Measurements from ENCODE around the gene SMARCAL1. TPM values are rescaled to one million over a fixed set of nuclear protein-coding genes. Genes with fewer than 3 reads are reported as not detected.

The SMARCAL1 gene
- total RNA-seq, 1 experiment from 2014 or later: 24.1 TPM

DNA sequence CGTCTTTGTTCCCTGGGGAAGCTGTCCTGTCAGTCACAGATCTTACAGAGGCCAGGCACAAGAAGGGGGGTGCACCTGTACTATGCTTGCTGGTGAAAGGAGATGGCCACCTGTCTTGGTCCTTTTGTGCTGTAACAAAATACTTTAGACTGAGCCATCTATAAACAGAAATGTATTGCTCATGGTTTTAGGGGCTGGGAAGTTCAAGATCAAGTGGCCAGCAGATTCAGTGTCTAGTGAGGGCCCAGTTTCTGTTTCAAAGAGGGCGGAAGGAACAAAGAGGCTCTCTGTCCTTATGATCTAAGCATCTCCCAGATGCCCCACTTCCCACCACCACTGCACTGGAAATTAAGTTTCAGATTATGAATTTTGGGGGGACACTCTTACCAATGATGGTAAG lies 50.9 kb downstream of the SMARCAL1 start:
- no peaks in the 10 kb centered on the region for H3K36me3 ChIP-seq (ENCODE audit: control insufficient read depth, insufficient read depth, low read length)
- POLR2A ChIA-PET: no interaction called here
- no peak overlapping the region for H3K4me3 ChIP-seq (ENCODE audit: low read depth, low read length)
- Mint-ChIP-seq H3K27me3 (ENCODE audit: insufficient read depth, unreplicated experiment) (no peaks in the 10 kb centered on the region), H3K4me3 (ENCODE audit: unreplicated experiment) (no peak overlapping the region), H3K27ac (ENCODE audit: unreplicated experiment) (no peak overlapping the region), H3K9me3 (ENCODE audit: unreplicated experiment) (no peaks in the 10 kb centered on the region), H3K4me1 (ENCODE audit: low read depth, unreplicated experiment) (no peaks in the 10 kb centered on the region), H3K36me3 (ENCODE audit: insufficient read depth, unreplicated experiment) (no peaks in the 10 kb centered on the region)
- CTCF ChIA-PET: no interaction called here
- TF ChIP-seq, protein P1, sequence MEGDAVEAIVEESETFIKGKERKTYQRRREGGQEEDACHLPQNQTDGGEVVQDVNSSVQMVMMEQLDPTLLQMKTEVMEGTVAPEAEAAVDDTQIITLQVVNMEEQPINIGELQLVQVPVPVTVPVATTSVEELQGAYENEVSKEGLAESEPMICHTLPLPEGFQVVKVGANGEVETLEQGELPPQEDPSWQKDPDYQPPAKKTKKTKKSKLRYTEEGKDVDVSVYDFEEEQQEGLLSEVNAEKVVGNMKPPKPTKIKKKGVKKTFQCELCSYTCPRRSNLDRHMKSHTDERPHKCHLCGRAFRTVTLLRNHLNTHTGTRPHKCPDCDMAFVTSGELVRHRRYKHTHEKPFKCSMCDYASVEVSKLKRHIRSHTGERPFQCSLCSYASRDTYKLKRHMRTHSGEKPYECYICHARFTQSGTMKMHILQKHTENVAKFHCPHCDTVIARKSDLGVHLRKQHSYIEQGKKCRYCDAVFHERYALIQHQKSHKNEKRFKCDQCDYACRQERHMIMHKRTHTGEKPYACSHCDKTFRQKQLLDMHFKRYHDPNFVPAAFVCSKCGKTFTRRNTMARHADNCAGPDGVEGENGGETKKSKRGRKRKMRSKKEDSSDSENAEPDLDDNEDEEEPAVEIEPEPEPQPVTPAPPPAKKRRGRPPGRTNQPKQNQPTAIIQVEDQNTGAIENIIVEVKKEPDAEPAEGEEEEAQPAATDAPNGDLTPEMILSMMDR (IDR thresholded peaks at IDR 0.05; ENCODE audit: insufficient read depth in 1 of 2, low read depth in 1 of 2, low read length in 1 of 2, severe bottlenecking in 1 of 2, unreplicated experiment in 1 of 2): no peak
- no peaks in the 10 kb centered on the region for H3K27me3 ChIP-seq (replicated peaks; ENCODE audit: control insufficient read depth, insufficient read depth, low read length)
- BruUV-seq (replicated peaks): no TSS peak
- intact Hi-C loops (cut with micrococcal nuclease; ENCODE audit: unreplicated experiment): no loop called here
- DNase-seq: no peak
- no peaks in the 10 kb centered on the region for H3K9me3 ChIP-seq
- no peaks in the 10 kb centered on the region for H3K4me1 ChIP-seq

- CTCF ChIA-PET: no interaction called here
- Mint-ChIP-seq H3K36me3 (ENCODE audit: insufficient read depth, unreplicated experiment) (no peaks in the 10 kb centered on the region), H3K27me3 (ENCODE audit: insufficient read depth, unreplicated experiment) (no peaks in the 10 kb centered on the region), H3K4me1 (ENCODE audit: low read depth, unreplicated experiment) (no peaks in the 10 kb centered on the region), H3K4me3 (ENCODE audit: unreplicated experiment) (no peak overlapping the region), H3K27ac (ENCODE audit: unreplicated experiment) (no peak overlapping the region), H3K9me3 (ENCODE audit: unreplicated experiment) (no peaks in the 10 kb centered on the region)
- Histone ChIP-seq H3K36me3 (ENCODE audit: control insufficient read depth, insufficient read depth, low read length) (no peaks in the 10 kb centered on the region), H3K4me1 (no peaks in the 10 kb centered on the region), H3K27me3 (replicated peaks; ENCODE audit: control insufficient read depth, insufficient read depth, low read length) (no peaks in the 10 kb centered on the region), H3K4me3 (ENCODE audit: low read depth, low read length) (no peak overlapping the region), H3K9me3 (no peaks in the 10 kb centered on the region)
- TF ChIP-seq, protein P1 (IDR thresholded peaks at IDR 0.05; ENCODE audit: insufficient read depth in 1 of 2, low read depth in 1 of 2, low read length in 1 of 2, severe bottlenecking in 1 of 2, unreplicated experiment in 1 of 2): no peak
- intact Hi-C loops (cut with micrococcal nuclease; ENCODE audit: unreplicated experiment): no loop called here
- POLR2A ChIA-PET: no interaction called here
- no TSS peak for BruUV-seq (replicated peaks)
- DNase-seq: no peak
Measured at GRCh38 chr2:216464104-216464720, 51.9 kb downstream of the SMARCAL1 start.

DNA sequence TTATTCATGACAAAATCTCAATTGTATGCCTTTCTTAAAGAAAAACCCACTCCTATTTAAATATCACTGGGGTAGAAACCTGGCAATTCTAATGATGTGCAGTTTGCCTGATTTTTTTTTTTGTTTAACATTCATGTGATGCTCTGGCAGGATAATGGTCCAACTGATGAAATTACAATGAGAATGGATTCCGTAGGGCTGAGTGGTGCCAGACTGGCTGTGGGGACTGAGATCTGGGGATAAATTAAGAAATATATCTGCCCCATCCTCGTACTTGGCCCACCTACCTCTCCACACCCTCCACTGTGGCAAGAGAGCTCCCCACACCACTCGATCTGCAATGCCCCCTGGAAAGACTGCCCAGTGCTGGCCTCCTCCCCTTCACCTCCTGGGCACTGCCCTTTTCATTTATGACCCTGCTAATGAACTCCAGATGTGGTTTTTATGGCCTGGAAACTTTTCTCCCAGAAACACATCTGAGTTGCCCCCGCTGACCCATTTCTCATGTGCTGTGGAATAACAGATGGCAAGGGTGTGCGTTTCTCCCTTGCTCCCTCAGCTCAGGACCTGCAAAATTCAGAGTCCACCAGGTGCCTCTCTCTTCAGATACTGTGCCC lies 53.4 kb downstream of the SMARCAL1 start:
- no peaks in the 10 kb centered on the region for H3K9me3 Mint-ChIP-seq (ENCODE audit: unreplicated experiment)
- intact Hi-C loops (cut with micrococcal nuclease; ENCODE audit: unreplicated experiment): no loop called here
- Histone ChIP-seq H3K36me3 (ENCODE audit: control insufficient read depth, insufficient read depth, low read length) (no peaks in the 10 kb centered on the region), H3K9me3 (no peaks in the 10 kb centered on the region), H3K4me3 (ENCODE audit: low read depth, low read length) (no peak overlapping the region), H3K27me3 (replicated peaks; ENCODE audit: control insufficient read depth, insufficient read depth, low read length) (no peaks in the 10 kb centered on the region), H3K4me1 (no peaks in the 10 kb centered on the region)
- ChIA-PET POLR2A (no interaction called here), CTCF (no interaction called here)
- H3K36me3 Mint-ChIP-seq (ENCODE audit: insufficient read depth, unreplicated experiment): no peaks in the 10 kb centered on the region
- no peaks in the 10 kb centered on the region for H3K4me1 Mint-ChIP-seq (ENCODE audit: low read depth, unreplicated experiment)
- no peak overlapping the region for H3K27ac Mint-ChIP-seq (ENCODE audit: unreplicated experiment)
- TF ChIP-seq, protein P1 (IDR thresholded peaks at IDR 0.05; ENCODE audit: insufficient read depth in 1 of 2, low read depth in 1 of 2, low read length in 1 of 2, severe bottlenecking in 1 of 2, unreplicated experiment in 1 of 2): no peak
- DNase-seq: no peak
- no peak overlapping the region for H3K4me3 Mint-ChIP-seq (ENCODE audit: unreplicated experiment)
- no peaks in the 10 kb centered on the region for H3K27me3 Mint-ChIP-seq (ENCODE audit: insufficient read depth, unreplicated experiment)
- BruUV-seq (replicated peaks): no TSS peak
